Gastroesophageal sphincter (tissue), 3 donors: ENCODE results near the gene PALM3.

Source experiments
- CTCF ChIP-seq, 4 experiments: fragments of 200-600 bp in 2 of 4; fragments of 450-650 bp in 2 of 4; sonication (generic) in 1 of 4; IDR thresholded peaks; one replicate each; pipeline ENCODE4 v1.5.1; 2017 to 2019; ENCODE audit warnings: antibody characterized with exemption in 4 of 4, mild to moderate bottlenecking in 2 of 4, moderate library complexity in 2 of 4
- EP300 ChIP-seq: sonication (generic); formaldehyde crosslinking; IDR thresholded peaks from one replicate; pipeline ENCODE4 v1.6.1; 2017; ENCODE audit warnings: antibody characterized with exemption, mild to moderate bottlenecking
- POLR2A ChIP-seq, 2 donors: fragments of 450-650 bp; IDR thresholded peaks; one replicate each; pipeline ENCODE4 v1.6.1; 2017; ENCODE audit warnings: antibody characterized with exemption in 2 of 2, mild to moderate bottlenecking in 2 of 2, moderate library complexity in 1 of 2
- POLR2AphosphoS5 ChIP-seq: sonication (generic); formaldehyde crosslinking; IDR thresholded peaks from one replicate; pipeline ENCODE4 v1.6.1; 2017; ENCODE audit warnings: antibody characterized with exemption

- no peak for TF ChIP-seq CTCF (IDR thresholded peaks at IDR 0.05)
- TF ChIP-seq POLR2A (IDR thresholded peaks at IDR 0.05) = no peak
- no peak for TF ChIP-seq POLR2AphosphoS5
- TF ChIP-seq EP300 = no peak
Measured at GRCh38 chr19:14111486-14111885, 49.6 kb upstream of the PALM3 start.
